ENCODE results near the gene RAI14.

- TF ChIP-seq CTCF (IDR thresholded peaks at IDR 0.05; ENCODE audit: low read depth, low read length) (no peak), EZH2phosphoT487 (IDR thresholded peaks at IDR 0.05; ENCODE audit: low read depth) (no peak)
These were observed 28.8 kb downstream of the RAI14 start for GRCh38 chr5:34684980-34685352.

All from OCI-LY3 (cell line).